Measurements from ENCODE around the gene ADAMTSL1.

DNA sequence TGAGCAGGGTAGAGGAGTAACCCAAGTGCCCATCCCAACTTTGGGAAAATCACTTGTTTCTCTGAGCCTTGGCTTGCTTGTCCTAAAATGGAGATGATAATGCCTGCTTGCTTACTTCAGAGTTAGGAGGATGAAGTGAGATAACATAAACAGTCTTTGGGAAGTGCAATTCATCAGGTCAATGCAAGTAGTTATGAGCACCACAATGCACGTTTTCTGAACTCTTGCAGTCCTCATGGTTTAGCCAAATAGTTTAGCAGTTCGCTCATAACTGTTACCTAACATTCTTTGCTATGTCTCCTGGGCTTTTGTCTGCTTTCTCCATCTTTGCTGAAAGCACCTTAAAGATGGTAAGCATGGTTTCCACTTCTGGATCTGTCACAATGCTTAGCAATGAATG, 270.0 kb downstream of the ADAMTSL1 start:
- TF ChIP-seq RAD21 (IDR thresholded peaks at IDR 0.05) = no peak
- no peak for TF ChIP-seq FOXA1 (IDR thresholded peaks at IDR 0.05)
- TF ChIP-seq, protein P1, sequence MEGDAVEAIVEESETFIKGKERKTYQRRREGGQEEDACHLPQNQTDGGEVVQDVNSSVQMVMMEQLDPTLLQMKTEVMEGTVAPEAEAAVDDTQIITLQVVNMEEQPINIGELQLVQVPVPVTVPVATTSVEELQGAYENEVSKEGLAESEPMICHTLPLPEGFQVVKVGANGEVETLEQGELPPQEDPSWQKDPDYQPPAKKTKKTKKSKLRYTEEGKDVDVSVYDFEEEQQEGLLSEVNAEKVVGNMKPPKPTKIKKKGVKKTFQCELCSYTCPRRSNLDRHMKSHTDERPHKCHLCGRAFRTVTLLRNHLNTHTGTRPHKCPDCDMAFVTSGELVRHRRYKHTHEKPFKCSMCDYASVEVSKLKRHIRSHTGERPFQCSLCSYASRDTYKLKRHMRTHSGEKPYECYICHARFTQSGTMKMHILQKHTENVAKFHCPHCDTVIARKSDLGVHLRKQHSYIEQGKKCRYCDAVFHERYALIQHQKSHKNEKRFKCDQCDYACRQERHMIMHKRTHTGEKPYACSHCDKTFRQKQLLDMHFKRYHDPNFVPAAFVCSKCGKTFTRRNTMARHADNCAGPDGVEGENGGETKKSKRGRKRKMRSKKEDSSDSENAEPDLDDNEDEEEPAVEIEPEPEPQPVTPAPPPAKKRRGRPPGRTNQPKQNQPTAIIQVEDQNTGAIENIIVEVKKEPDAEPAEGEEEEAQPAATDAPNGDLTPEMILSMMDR (IDR thresholded peaks at IDR 0.05; ENCODE audit: low read depth, low read length, missing input control) = no peak
- no peak for TF ChIP-seq JUND (IDR thresholded peaks at IDR 0.05)
